GM21367 (cell line): Measurements from ENCODE around the gene RPH3AL.
"Not testable (repeated sequence)": the region's sequence is repeated elsewhere in the genome, so short reads cannot be mapped to it uniquely, and the experiment has no call there.

Source experiments
- ATAC-seq: cut with Tn5 transposase; IDR thresholded peaks from one replicate; pipeline ENCODE4 v1.9.1; 2021; ENCODE audit not compliant: unreplicated experiment

RPH3AL gene

GRCh38 chr17:379531-380465 lies 27.2 kb upstream of the RPH3AL start:
- ATAC-seq: no peak

DNA sequence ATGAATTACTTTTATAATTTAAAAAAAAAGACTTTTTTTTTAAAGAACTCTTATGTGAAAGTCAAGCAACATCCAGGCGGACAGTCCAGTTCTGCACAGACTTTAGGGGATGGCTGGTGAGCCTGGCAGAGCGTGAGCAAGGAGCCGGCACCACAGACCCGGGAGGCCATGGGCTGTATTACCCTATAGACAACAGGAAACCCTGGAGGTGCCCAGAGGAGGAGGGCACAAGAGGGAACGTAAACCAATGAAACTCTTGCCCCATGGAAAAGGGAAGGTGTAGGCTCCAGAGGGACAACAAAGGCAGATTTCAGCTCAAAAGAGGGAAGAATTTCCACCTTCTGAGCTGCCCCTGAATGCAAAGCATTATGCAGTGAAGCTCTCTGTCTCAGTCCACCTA lies 25.5 kb upstream of the RPH3AL start:
- no peak for ATAC-seq

DNA sequence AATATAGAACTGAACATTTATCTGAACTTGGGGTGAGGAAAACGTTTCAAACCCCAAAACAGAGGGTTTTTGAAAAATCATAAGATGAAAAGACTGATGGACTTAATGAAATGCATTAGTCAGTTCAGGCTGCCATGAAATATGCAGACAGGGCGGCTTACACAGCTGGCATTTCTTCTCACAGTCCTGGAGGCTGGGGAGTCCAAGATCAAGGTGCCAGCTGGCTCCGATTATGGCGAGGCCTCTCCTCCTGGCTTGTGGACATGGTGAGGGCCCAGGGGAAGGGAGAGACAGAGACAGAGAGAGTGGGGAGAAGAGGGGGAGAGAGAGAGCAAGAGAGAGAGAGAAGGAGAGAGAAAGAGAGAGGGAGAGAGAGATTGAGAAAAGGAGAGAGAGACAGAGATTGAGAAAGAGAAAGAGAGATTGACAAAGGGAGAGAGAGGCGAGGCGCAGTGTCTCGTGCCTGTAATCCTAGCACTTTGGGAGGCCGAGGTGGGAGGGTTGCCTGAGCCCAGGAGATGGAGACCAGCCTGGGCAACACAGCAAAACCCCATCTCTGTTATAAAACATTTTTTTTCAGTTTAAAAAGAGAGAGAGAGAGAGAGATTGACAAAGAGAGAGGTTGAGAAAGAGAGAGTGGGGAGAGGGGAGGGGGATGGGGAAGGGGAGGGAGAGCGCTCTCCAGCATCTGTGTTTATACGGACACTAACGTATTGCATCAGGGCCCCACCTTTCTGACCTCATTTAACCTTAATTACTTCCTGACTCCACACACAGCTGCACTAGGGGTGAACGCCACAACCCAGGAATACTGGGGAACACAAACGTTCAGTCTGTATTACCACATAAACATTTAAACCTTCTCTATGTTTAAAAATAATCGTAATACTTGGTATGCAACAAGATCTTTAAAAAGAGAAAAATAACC lies 24.6 kb upstream of the RPH3AL start:
- no peak for ATAC-seq

GRCh38 chr17:373613-374230 lies 21.1 kb upstream of the RPH3AL start:
- ATAC-seq: no peak

DNA sequence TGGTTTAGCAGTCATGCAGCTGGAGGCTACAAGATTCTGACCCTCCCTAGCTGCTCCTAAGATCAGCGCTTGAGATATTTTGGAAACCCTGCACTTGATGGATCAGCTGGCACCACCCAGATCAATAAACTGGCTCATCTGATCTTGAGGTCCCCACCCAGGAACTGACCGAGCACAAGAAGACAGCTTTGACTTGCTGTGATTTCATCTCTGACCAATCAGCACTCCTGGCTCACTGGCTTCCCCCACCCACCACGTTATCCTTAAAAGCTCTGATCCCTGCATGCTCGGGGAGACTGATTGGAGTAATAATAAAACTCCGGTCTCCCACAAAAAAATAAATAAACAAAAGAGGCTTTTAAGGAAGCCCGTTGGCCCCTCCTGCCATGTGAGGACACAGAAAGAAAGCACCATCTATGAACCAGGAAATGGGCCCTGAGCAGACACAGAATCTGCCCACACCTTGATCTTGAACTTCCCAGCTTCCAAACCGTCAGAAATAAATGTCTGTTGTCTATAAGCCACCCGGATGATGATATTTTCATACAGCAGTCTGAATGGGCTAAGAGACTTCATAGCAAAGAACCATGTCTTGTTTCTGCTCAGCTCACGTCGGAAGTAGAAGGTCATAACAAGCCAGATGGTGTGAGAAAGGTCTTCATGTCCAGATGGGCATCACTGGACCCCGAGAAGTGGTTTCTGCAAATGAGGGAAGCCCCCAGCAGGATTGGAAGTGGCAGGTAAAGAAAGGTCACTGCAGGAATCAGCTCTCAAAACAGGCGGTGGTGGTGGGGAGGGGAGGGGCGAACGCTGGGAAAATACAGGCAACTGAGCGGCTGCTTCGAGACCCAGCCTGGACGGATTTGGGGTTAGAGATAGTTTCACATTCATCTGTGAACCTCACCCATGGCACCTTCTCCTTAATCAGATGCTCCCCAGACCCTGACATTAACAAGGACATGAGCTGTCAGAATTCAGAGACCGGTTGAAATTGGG lies 19.8 kb upstream of the RPH3AL start:
- ATAC-seq: no peak

GRCh38 chr17:371583-371982 lies 19.0 kb upstream of the RPH3AL start:
- ATAC-seq: no peak

- not testable (repeated sequence) for ATAC-seq
These were observed 15.0 kb upstream of the RPH3AL start for GRCh38 chr17:367656-368055.

DNA sequence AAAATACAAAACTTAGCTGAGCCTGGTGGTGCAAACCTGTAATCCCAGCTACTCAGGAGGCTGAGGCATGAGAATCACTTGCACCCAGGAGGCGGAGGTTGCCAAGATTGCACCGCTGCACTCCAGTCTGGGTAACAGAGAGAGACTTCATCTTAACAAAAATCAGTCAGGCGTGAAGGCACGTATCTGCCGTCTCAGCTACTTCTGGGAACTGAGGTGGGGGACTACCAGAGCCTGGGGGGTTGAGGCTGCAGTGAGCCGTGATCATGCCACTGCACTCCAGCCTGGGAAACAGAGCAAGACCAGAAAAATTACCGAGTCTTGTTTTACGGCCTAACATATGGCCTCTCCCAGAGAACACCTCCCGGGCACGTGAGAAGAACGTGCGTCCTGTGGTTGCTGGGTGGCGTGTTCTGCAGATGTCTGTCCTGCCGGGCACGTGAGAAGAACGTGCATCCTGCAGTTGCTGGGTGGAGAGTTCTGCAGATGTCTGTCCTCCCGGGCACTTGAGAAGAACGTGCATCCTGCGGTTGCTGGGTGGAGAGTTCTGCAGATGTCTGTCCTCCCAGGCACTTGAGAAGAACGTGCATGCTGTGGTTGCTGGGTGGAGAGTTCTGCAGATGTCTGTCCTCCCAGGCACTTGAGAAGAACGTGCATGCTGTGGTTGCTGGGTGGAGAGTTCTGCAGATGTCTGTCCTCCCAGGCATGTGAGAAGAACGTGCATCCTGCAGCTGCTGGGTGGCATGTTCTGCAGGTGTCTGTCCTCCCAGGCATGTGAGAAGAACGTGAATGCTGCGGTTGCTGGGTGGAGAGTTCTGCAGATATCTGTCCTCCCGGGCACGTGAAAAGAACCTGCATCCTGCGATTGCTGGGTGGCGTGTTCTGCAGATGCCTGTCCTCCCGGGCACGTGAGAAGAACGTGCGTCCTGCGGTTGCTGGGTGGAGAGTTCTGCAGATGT lies 14.3 kb upstream of the RPH3AL start:
- ATAC-seq: not testable (repeated sequence)

GRCh38 chr17:364766-365165 lies 12.2 kb upstream of the RPH3AL start:
- ATAC-seq: no peak

DNA sequence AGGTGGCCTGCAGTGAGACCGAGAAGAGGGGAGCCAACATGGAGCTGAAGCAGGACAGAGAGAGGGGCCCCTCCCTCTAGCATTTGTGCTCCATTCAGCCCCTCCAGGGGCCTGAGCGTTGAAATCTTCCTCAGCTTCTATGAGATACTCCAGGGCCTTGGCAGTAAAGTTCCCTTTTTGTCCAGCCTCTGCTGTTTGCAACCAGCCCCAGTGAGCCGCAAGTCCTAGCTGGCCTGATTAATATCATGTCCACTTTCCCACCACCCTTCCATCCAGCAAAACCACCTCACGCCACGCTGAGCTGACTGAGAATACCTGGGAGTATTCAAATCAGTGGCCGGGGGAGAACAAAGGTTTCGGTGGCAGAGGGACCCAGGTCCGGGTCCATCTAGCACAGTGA lies 11.7 kb upstream of the RPH3AL start:
- no peak for ATAC-seq

DNA sequence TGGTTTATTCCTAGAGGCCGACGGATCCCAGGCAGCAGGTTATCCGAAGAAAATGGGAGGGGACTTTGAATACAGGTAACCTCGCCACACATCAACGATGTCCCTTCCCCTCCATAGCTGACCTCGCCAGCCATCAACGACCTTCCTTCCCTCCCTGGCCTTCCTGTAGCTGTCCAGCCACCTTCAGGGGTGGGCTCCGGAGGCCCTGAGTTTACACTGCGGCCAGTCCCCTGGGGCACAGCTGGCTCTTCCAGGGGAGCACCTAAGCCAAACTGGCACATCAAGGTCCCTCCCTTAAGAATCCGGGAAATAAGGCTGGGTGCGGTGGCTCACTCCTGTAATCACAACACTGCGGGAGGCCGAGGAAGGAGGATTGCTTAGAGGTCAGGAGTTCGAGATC lies 10.1 kb upstream of the RPH3AL start:
- no peak for ATAC-seq

- no peak for ATAC-seq
These were observed 7.6 kb upstream of the RPH3AL start for GRCh38 chr17:360092-360750.

DNA sequence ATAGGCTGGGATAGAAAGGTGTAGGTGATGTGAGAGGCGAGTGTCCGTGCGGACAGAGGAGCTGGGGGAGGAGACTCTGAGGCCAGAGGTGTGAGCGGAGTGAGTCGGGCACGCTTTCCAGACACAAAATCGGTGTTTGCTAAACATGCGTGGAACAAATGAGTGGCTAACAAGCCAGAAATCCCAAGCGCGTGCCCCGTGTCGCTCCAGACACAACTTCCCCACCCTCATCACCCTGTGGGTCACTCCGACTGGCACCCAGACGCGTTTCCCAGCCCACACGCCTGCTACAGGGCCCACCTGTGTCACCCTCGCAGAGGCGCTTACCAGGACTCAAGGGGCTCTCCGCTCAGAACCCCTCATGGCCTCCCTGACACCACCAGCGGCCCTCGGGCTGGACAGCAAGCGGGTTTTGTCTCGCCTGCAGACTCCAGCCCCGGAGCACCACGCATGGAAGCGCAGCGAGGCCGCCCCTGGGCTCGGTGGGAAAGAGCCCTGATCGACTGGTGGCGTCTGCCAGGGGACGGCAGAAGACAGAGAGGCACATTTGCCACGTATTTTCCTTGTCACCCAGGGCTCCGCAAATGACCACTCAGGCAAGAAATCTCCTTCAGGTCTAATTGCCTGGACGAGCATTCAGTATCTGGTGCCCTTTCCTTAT lies 6.0 kb upstream of the RPH3AL start:
- no peak for ATAC-seq

DNA sequence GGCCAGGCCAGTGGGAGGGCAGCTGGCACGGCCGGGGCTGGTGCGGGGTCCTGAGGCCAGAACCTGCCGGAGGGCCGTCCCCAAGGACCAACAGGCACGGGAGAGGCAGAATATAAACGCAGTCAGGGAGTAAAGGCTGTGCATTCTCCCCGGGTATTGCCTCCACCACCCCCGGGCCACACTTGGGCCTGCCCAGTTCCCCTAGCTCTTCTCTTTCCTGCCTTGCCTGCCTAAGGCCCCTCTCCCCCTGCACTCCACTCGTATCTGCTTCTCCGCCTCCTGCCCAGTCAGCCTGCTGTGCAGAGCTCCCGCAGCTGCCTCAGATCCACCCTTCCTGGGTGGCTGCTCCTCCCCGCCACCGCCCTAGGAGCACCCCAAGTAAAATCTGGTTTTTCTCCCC lies 5.0 kb upstream of the RPH3AL start:
- no peak for ATAC-seq

GRCh38 chr17:356671-357434 lies 4.2 kb upstream of the RPH3AL start:
- ATAC-seq: no peak

DNA sequence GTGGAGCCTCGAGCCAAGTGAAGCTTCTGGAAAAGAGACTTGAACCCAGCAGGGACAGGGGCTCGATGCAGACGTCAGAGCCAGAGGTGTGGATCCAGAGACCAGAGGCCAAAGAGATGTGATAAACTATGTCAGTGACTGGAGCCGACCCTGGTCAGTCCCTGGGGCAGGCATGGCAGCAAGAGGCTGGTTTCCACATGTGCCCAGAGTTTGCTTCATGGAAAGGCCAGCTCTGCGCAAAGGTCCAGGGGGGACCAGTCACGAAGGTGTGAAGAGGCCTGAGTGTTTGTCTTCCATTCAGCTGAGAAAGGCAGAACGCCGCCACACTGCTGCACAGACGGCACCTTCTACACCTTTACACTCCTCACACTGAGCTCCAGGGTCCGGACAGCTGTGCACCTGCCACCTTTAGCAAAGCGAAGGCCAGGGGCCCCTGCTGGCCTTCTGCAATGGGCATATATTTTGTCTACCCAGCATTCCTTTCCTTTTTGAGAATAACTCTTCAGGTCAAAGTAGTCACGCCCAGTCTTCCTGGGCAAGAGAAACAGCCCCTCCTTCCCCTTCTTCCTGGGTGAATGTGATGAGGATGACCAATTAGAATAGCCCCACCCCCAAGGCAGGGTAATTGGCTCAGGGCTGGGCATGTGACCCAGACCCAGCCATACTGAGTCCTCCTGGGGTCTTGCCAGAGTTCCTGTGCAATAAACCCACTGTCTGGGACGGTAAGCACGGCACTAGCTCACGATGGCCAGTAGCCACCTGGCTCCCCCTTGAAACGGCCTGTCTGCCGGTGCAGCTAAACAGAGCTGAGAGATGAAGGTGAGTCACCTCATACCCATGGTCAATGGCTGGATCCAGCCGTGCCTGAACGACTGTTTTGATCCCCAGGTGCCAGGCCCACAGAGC lies 2.3 kb upstream of the RPH3AL start:
- ATAC-seq: no peak
